Duodenal mucosa (tissue), 2 donors: Measurements from ENCODE around the gene DYSF.

Experiments
- H3K27ac ChIP-seq: one replicate; pipeline ENCODE4 v1.7.0; 2013; ENCODE audit warnings: low read depth, low read length
- H3K27me3 ChIP-seq, 2 donors: one replicate each; pipeline ENCODE4 v1.7.0; 2013; ENCODE audit warnings: low read length in 2 of 2, control low read depth in 1 of 2; ENCODE audit not compliant: insufficient read depth in 2 of 2, control insufficient read depth in 1 of 2
- H3K36me3 ChIP-seq, 2 donors: one replicate each; pipeline ENCODE4 v1.7.0; 2013; ENCODE audit warnings: low read length in 2 of 2, control low read depth in 1 of 2; ENCODE audit not compliant: insufficient read depth in 2 of 2, control insufficient read depth in 1 of 2
- H3K4me1 ChIP-seq, 2 donors: one replicate each; pipeline ENCODE4 v1.7.0; 2013; ENCODE audit warnings: low read length in 2 of 2, control low read depth in 1 of 2; ENCODE audit not compliant: insufficient read depth in 2 of 2, control insufficient read depth in 1 of 2
- H3K4me3 ChIP-seq, 2 donors: one replicate each; pipeline ENCODE4 v1.7.0; 2013; ENCODE audit warnings: low read length in 2 of 2, low read depth in 1 of 2
- H3K9ac ChIP-seq, 2 donors: one replicate each; pipeline ENCODE4 v1.7.0; 2013; ENCODE audit warnings: low read length in 2 of 2, low read depth in 1 of 2
- H3K9me3 ChIP-seq, 2 donors: one replicate each; pipeline ENCODE4 v1.7.0; 2013; ENCODE audit warnings: low read length in 2 of 2, control low read depth in 1 of 2; ENCODE audit not compliant: control insufficient read depth in 1 of 2

Gene DYSF

GRCh38 chr2:71462056-71462605 lies 8.8 kb downstream of the DYSF start:
- peaks cover 0 to 19% of the 10 kb centered on the region in 2 donors for H3K4me1 ChIP-seq

GRCh38 chr2:71462641-71463341 lies 9.4 kb downstream of the DYSF start:
- no peak overlapping the region for H3K9ac ChIP-seq
- no peaks in the 10 kb centered on the region for H3K36me3 ChIP-seq
- no peak overlapping the region for H3K4me3 ChIP-seq
- H3K27ac ChIP-seq: no peak overlapping the region
- H3K9me3 ChIP-seq: no peaks in the 10 kb centered on the region
- peaks cover 0 to 23% of the 10 kb centered on the region in 2 donors for H3K4me1 ChIP-seq
- peaks cover 29 to 36% of the 10 kb centered on the region in 2 donors for H3K27me3 ChIP-seq

More at GRCh38 chr2:71462056-71462605, 8.8 kb downstream of the DYSF start:
- H3K9ac ChIP-seq: no peak overlapping the region
- no peak overlapping the region for H3K4me3 ChIP-seq
- H3K27me3 ChIP-seq: peaks cover 25 to 30% of the 10 kb centered on the region in 2 donors
- no peaks in the 10 kb centered on the region for H3K36me3 ChIP-seq
- H3K9me3 ChIP-seq: no peaks in the 10 kb centered on the region
- no peak overlapping the region for H3K27ac ChIP-seq

GRCh38 chr2:71463342-71463654 lies 9.9 kb downstream of the DYSF start:
- H3K36me3 ChIP-seq: no peaks in the 10 kb centered on the region
- peaks cover 29 to 41% of the 10 kb centered on the region in 2 donors for H3K27me3 ChIP-seq
- no peak overlapping the region for H3K9ac ChIP-seq
- H3K27ac ChIP-seq: no peak overlapping the region
- no peaks in the 10 kb centered on the region for H3K9me3 ChIP-seq
- H3K4me3 ChIP-seq: no peak overlapping the region
- peaks cover 0 to 23% of the 10 kb centered on the region in 2 donors for H3K4me1 ChIP-seq

GRCh38 chr2:71464389-71464788 lies 11.0 kb downstream of the DYSF start:
- Histone ChIP-seq H3K4me1 (peaks cover 0 to 23% of the 10 kb centered on the region in 2 donors), H3K36me3 (no peaks in the 10 kb centered on the region), H3K4me3 (no peak overlapping the region), H3K27ac (no peak overlapping the region), H3K27me3 (peaks cover 37 to 50% of the 10 kb centered on the region in 2 donors), H3K9ac (no peak overlapping the region), H3K9me3 (no peaks in the 10 kb centered on the region)

- Histone ChIP-seq H3K9ac (no peak overlapping the region), H3K9me3 (no peaks in the 10 kb centered on the region), H3K4me3 (no peak overlapping the region), H3K27ac (no peak overlapping the region), H3K36me3 (no peaks in the 10 kb centered on the region), H3K4me1 (peaks cover 0 to 22% of the 10 kb centered on the region in 2 donors), H3K27me3 (peaks cover 38 to 50% of the 10 kb centered on the region in 2 donors)
Observed at GRCh38 chr2:71465356-71465755, 12.0 kb downstream of the DYSF start.

- no peak overlapping the region for H3K9ac ChIP-seq
Observed at GRCh38 chr2:71465961-71466300, 12.6 kb downstream of the DYSF start.

GRCh38 chr2:71466301-71467179 lies 13.2 kb downstream of the DYSF start:
- H3K27ac ChIP-seq: no peak overlapping the region
- no peaks in the 10 kb centered on the region for H3K9me3 ChIP-seq
- H3K36me3 ChIP-seq: no peaks in the 10 kb centered on the region
- H3K9ac ChIP-seq: peak overlapping the region; percentile 38 to 52
- peaks cover 0 to 12% of the 10 kb centered on the region in 2 donors for H3K4me1 ChIP-seq
- H3K27me3 ChIP-seq: peaks cover 38 to 50% of the 10 kb centered on the region in 2 donors
- H3K4me3 ChIP-seq: peak overlapping the region; percentile 77 to 82

More at GRCh38 chr2:71465961-71466300, 12.6 kb downstream of the DYSF start:
- no peaks in the 10 kb centered on the region for H3K9me3 ChIP-seq
- H3K27ac ChIP-seq: no peak overlapping the region
- peaks cover 38 to 50% of the 10 kb centered on the region in 2 donors for H3K27me3 ChIP-seq
- peak overlapping the region; percentile 77 to 82 for H3K4me3 ChIP-seq
- H3K4me1 ChIP-seq: peaks cover 0 to 19% of the 10 kb centered on the region in 2 donors
- H3K36me3 ChIP-seq: no peaks in the 10 kb centered on the region

GRCh38 chr2:71467180-71467815 lies 13.9 kb downstream of the DYSF start:
- Histone ChIP-seq H3K27me3 (peaks cover 38 to 50% of the 10 kb centered on the region in 2 donors), H3K9ac (peak overlapping the region; percentile 38 to 52), H3K9me3 (no peaks in the 10 kb centered on the region), H3K4me3 (peak overlapping the region; percentile 77 to 82), H3K36me3 (no peaks in the 10 kb centered on the region), H3K27ac (no peak overlapping the region), H3K4me1 (peaks cover 0 to 12% of the 10 kb centered on the region in 2 donors)

GRCh38 chr2:71468279-71469015 lies 15.1 kb downstream of the DYSF start:
- Histone ChIP-seq H3K36me3 (no peaks in the 10 kb centered on the region), H3K27ac (no peak overlapping the region), H3K4me3 (no peak overlapping the region), H3K9ac (no peak overlapping the region), H3K9me3 (no peaks in the 10 kb centered on the region), H3K27me3 (peaks cover 38 to 50% of the 10 kb centered on the region in 2 donors), H3K4me1 (peaks cover 0 to 12% of the 10 kb centered on the region in 2 donors)
